Muscle of leg (tissue), 11 donors: ENCODE measurements around the gene POLR3C. TPM values are rescaled to one million over a fixed set of nuclear protein-coding genes. Genes with fewer than 3 reads are reported as not detected.

Experiments used
- DNase-seq: peaks from one replicate; pipeline ENCODE4 v3.0.0; 2013
- H3K27ac ChIP-seq: one replicate; pipeline ENCODE4 v1.5.1; 2013; ENCODE audit warnings: mild to moderate bottlenecking, low read length, control low read depth
- H3K27me3 ChIP-seq: one replicate; pipeline ENCODE4 v1.6.1; 2013; ENCODE audit warnings: low read length; ENCODE audit not compliant: control insufficient read depth, insufficient read depth
- H3K36me3 ChIP-seq: one replicate; pipeline ENCODE4 v1.6.1; 2013; ENCODE audit warnings: low read length; ENCODE audit not compliant: control insufficient read depth, insufficient read depth
- H3K4me1 ChIP-seq: one replicate; pipeline ENCODE4 v1.6.1; 2013; ENCODE audit warnings: low read length; ENCODE audit not compliant: control insufficient read depth, insufficient read depth
- H3K4me3 ChIP-seq: one replicate; pipeline ENCODE4 v1.5.1; 2013; ENCODE audit warnings: low read length, control low read depth
- H3K9me3 ChIP-seq: replicated peaks from 2 replicates; pipeline ENCODE4 v1.6.1; 2013; ENCODE audit warnings: low read depth, low read length; ENCODE audit not compliant: control insufficient read depth
- WGBS: methylation state at CpG from one replicate; pipeline ENCODE4 v1.1.5; 2013; ENCODE audit warnings: missing lambda C conversion rate; ENCODE audit not compliant: insufficient coverage; 5-methylcytosine and 5-hydroxymethylcytosine counted together
- polyA plus RNA-seq, 8 donors: library from polyadenylated mRNA; unstranded; fragments of 120-200 nt; gene quantifications; one replicate each; pipeline versions ENCODE4 v1.2.1 to v1.2.3, GENCODE V29; 2013; ENCODE audit warnings: inconsistent platforms in 1 of 8, low replicate concordance in 1 of 8; ENCODE audit not compliant: insufficient read length in 8 of 8, insufficient read depth in 1 of 8
- total RNA-seq: library from RNA; stranded (reverse); fragments of 120-200 nt; gene quantifications from one replicate; pipeline ENCODE4 v1.2.4, GENCODE V29; 2013

The POLR3C gene
- total and polyA plus RNA-seq, 9 donors: 16.2 to 24.8 (median 19.8) TPM

- Histone ChIP-seq H3K4me3 (peak within 1 kb of the TSS; percentile 62), H3K27ac (peak within 1 kb of the TSS; percentile 83), H3K27me3 (no peaks in the 10 kb centered on the region), H3K9me3 (no peaks in the 10 kb centered on the region), H3K36me3 (peaks cover 46% of the 10 kb centered on the region), H3K4me1 (peaks cover 10% of the 10 kb centered on the region)
- WGBS: under 1% methylated on average over 50 of the region's 50 CpGs
- DNase-seq: peak; percentile 88
Measured at GRCh38 chr1:145845514-145846161, 21.6 kb downstream of the POLR3C start, which contains the start of gene NUDT17. Gene NUDT17 (plus strand): TSS chr1:145845630. CDS start chr1:145845641, 11 bp downstream.

- peaks cover 46% of the 10 kb centered on the region for H3K36me3 ChIP-seq
- peaks cover 10% of the 10 kb centered on the region for H3K4me1 ChIP-seq
- H3K4me3 ChIP-seq: peak overlapping the region; percentile 62
- H3K9me3 ChIP-seq: no peaks in the 10 kb centered on the region
- 57% methylated on average over 1 of the region's 3 CpGs for WGBS
- peak overlapping the region; percentile 83 for H3K27ac ChIP-seq
- no peaks in the 10 kb centered on the region for H3K27me3 ChIP-seq
- peak; percentile 54 for DNase-seq
Measured at GRCh38 chr1:145846201-145846612, 22.2 kb downstream of the POLR3C start.

GRCh38 chr1:145847827-145848226 is 23.8 kb downstream of the POLR3C start:
- Histone ChIP-seq H3K36me3 (peaks cover 51% of the 10 kb centered on the region), H3K27me3 (no peaks in the 10 kb centered on the region), H3K4me3 (no peak overlapping the region), H3K27ac (no peak overlapping the region), H3K9me3 (no peaks in the 10 kb centered on the region), H3K4me1 (peaks cover 10% of the 10 kb centered on the region)
- DNase-seq: no peak
- WGBS: 95% methylated on average over 2 of the region's 3 CpGs

- H3K4me1 ChIP-seq: peaks cover 10% of the 10 kb centered on the region
- no peaks in the 10 kb centered on the region for H3K27me3 ChIP-seq
- WGBS: 100% methylated on average over 1 of the region's 15 CpGs
- H3K4me3 ChIP-seq: no peak overlapping the region
- peaks cover 64% of the 10 kb centered on the region for H3K36me3 ChIP-seq
- H3K27ac ChIP-seq: no peak overlapping the region
- H3K9me3 ChIP-seq: no peaks in the 10 kb centered on the region
- DNase-seq: no peak
Measured at GRCh38 chr1:145849356-145850160, 25.6 kb downstream of the POLR3C start.

GRCh38 chr1:145855426-145855948 is 31.5 kb downstream of the POLR3C start:
- Histone ChIP-seq H3K9me3 (no peaks in the 10 kb centered on the region), H3K27me3 (no peaks in the 10 kb centered on the region), H3K36me3 (peaks cover 68% of the 10 kb centered on the region), H3K4me1 (peaks cover 15% of the 10 kb centered on the region), H3K27ac (no peak overlapping the region), H3K4me3 (no peak overlapping the region)
- no peak for DNase-seq
- 82% methylated on average over 7 of the region's 7 CpGs for WGBS

GRCh38 chr1:145857170-145857569 is 33.2 kb downstream of the POLR3C start:
- Histone ChIP-seq H3K4me1 (peaks cover 15% of the 10 kb centered on the region), H3K27me3 (no peaks in the 10 kb centered on the region), H3K27ac (no peak overlapping the region), H3K4me3 (no peak overlapping the region), H3K36me3 (peaks cover 52% of the 10 kb centered on the region), H3K9me3 (no peaks in the 10 kb centered on the region)
- DNase-seq: no peak
- WGBS: 77% methylated on average over 2 of the region's 4 CpGs

GRCh38 chr1:145858238-145858900 is 34.4 kb downstream of the POLR3C start:
- no peak for DNase-seq
- H3K36me3 ChIP-seq: peaks cover 41% of the 10 kb centered on the region
- H3K9me3 ChIP-seq: no peaks in the 10 kb centered on the region
- peak overlapping the region; percentile 99 for H3K27ac ChIP-seq
- 0% methylated on average over 19 of the region's 35 CpGs for WGBS
- peak overlapping the region; percentile 95 for H3K4me3 ChIP-seq
- peaks cover 15% of the 10 kb centered on the region for H3K4me1 ChIP-seq
- H3K27me3 ChIP-seq: no peaks in the 10 kb centered on the region

GRCh38 chr1:145858901-145859490 is 35.0 kb downstream of the POLR3C start, which contains the start of gene PIAS3:
Gene PIAS3 (minus strand): TSS chr1:145859081. CDS start chr1:145858990, 91 bp downstream.
- WGBS: 0% methylated on average over 29 of the region's 42 CpGs
- Histone ChIP-seq H3K27me3 (no peaks in the 10 kb centered on the region), H3K36me3 (peaks cover 35% of the 10 kb centered on the region), H3K4me1 (peaks cover 21% of the 10 kb centered on the region), H3K4me3 (peak within 1 kb of the TSS; percentile 95), H3K27ac (peak within 1 kb of the TSS; percentile 99), H3K9me3 (no peaks in the 10 kb centered on the region)
- peak; percentile 99 for DNase-seq

- peak overlapping the region; percentile 99 for H3K27ac ChIP-seq
- peaks cover 29% of the 10 kb centered on the region for H3K36me3 ChIP-seq
- H3K9me3 ChIP-seq: no peaks in the 10 kb centered on the region
- peaks cover 21% of the 10 kb centered on the region for H3K4me1 ChIP-seq
- peak overlapping the region; percentile 95 for H3K4me3 ChIP-seq
- peak; percentile 98 for DNase-seq
- no peaks in the 10 kb centered on the region for H3K27me3 ChIP-seq
- WGBS: 1% methylated on average over 30 of the region's 41 CpGs
Measured at GRCh38 chr1:145859491-145860023, 35.6 kb downstream of the POLR3C start.
